Right lung (tissue), 5 donors: ENCODE data around the gene PALD1. TPM values are rescaled to one million over a fixed set of nuclear protein-coding genes. Genes with fewer than 3 reads are reported as not detected.

Experiments used
- DNase-seq, 2 donors: peaks; one replicate each; pipeline ENCODE4 v3.0.0-alpha.2; 2013
- polyA plus RNA-seq, 5 donors: library from polyadenylated mRNA; unstranded; fragments of 120-200 nt; gene quantifications; one replicate each; pipeline versions ENCODE4 v1.2.1 to v1.2.3, GENCODE V29; 2013; ENCODE audit warnings: inconsistent platforms in 1 of 5, low replicate concordance in 1 of 5; ENCODE audit not compliant: insufficient read length in 5 of 5, insufficient read depth in 1 of 5

The PALD1 gene
- polyA plus RNA-seq, 5 donors = 18.0 to 33.6 (median 24.7) TPM

DNA sequence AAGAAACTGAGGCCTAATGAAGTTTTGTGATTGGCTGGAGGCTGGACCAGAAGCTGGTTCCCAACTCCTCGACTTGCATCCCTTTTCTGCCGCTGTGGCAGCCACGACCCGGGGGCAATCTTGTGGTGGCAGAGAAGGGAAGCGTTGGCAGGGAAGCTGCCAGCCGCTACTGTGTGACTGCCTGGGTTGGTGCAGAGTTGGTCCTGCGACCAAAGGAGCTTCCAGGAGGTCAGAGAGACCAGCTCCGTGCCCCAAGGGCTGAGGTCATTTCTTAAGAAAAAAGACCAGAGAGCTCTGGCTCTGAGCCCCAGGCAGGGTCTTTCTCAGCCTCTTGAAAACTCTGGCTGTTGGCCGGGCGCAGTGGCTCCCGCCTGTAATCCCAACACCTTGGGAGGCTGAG, 76.8 kb downstream of the PALD1 start:
- DNase-seq = no peak

DNA sequence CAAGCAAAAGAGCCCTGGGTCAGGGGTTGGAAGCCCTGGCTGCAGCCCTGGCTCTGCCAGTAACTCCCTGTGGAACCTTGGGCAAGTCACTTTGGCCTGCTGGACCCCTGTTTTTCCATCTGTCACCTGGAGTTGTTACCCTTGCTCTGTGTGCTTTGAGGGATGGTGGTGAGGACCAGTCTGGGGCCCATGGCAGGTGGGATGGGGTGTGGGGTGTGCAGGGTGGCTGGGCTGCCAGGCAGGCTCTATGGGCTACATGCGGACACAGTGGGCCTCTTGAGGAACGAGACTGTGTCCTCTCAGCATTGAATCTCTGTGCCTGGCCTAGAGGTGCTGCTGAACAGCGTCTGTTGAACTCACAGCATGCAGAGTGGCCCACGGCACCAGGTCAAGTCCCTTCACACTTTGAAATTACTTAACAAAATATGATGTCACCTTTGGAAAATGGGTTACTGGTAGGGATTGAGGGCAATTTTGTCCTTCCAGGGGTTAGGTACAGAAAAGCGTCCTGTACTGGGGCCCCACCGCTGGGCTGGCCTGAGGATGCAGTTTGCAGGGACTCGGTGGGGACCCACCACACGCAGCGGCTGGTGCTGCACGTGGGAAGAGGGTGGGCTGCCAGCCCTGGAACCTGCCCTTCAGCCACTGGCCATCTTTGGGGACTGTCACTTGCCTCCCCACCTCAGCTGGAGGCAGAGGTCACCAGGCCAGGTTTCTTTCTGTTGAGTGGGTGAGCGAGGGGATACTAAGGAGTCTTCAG, 78.7 kb downstream of the PALD1 start:
- DNase-seq = no peak

DNA sequence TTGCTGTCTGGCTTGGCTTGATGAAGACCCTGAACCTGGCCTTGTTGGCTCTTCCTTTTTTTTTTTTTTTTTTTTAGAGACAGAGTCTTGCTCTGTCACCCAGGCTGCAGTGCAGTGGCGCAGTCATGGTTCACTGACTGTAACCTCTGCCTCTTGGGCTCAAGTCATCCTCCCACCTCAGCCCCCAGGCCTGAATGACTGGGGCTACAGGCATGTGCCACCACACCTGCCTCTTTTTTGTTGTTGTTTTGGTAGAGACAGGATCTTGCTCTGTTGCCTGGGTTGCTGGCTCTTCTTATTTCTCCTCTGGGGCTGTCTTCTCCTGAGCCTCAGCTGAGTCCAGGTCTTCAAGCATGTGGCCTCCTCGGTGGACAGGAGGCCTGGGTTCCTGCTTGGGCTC, 79.3 kb downstream of the PALD1 start:
- no peak for DNase-seq

DNA sequence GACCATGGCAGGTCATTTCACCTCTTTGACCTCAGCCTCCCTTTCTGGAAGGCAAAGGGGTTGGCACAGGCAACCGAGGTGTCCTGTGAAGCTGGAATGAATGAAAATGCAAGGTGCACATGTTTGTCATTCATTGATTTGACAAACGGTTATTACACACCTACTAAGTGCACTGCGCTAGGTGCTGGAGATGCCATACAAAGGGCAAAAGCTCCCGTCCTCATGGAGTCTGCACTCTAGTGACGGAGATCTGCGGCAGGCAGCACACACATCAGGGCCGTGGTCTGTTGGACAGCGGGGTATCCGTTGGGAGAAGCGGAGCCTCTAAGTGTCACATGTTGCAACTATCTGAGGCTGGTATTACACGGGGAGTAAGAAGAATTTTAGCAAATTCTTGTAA, 79.7 kb downstream of the PALD1 start:
- DNase-seq = no peak

DNA sequence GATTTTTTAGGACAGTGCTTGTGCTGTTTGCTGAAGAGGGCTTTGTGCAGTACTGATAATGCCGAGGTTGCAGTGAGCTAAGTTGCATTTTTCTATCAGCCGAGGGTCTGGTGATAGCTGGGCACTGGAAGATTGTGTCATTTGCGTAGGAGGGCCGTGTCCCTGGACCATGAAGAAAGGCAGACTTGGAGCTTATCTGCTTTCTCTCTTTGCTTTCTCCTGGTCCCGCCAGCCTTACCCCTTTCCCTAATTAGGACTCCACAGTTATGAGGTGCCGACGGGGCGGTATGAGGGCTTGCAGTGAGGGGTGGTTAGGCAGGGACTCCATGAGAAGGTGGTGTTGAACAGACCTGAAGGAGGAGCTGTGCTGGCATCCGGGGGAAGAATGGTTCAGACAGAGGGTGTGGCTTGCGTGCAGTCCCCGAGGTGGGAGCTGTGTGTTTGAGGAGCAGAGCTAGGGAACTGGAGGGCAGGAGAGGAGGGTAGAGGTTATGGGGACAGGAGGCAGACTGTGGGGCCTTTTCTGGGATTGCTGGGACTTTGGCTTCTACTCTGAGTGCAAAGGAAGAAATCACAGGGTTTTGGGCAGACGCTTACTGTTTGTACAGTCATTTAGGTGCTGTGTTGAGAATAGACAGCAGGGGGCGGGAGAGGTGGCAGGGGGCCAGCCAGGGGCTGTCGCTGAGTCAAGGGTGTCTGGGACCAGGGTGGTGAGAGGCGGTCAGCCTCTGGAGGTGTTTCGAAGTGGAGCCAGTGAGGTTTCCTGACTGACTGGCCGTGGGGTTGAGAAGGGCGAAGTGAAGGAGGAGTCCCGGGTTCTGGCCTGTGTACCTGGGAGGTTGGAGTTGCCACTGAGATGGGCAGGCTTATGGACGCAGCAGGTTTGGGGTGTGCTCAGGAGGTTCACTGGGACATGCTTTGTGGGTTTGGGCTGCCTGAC, 80.6 kb downstream of the PALD1 start:
- peak in 1 of 2 donors; percentile 71 for DNase-seq

DNA sequence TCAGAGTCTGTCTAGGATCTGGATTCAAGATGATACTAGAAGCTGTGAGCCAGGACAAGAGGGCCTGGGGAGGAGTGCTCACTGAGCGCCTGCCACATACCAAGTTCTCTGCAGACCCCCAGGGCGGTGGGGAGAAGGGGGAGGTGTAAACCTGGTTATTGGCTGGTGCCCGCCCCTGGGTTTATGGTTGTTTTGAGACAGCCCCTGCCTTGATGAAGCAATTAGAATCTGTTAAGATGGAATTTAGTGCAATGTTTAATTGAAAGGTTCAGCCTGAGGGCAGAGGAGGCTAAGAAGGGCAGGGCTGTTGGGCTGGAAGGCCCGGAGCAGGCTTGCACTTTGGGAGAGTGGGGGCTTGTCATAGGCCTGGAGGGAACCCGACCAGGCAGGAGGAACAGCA, 81.3 kb downstream of the PALD1 start:
- DNase-seq = no peak

DNA sequence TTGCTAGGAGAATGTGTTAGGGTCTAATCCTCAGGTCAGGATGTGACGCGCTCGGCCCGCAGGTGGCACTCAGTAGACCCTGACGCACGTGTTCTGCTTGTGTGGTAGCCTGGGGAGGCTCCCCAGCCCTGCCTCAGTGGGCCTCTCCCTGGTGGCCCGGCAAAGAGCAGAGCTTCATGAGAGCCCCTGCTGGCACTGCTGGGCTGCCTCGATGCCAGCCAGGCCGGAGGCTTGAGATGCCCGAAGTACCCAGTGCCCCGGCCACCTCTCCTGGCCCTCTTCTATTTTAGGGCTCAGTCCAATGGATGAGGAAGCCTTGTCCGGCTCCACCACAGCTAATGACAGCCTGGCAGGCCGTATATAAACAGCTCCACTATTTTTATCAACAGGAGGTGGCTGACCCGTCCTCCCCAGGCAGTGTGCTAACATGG, 82.0 kb downstream of the PALD1 start:
- no peak for DNase-seq

DNA sequence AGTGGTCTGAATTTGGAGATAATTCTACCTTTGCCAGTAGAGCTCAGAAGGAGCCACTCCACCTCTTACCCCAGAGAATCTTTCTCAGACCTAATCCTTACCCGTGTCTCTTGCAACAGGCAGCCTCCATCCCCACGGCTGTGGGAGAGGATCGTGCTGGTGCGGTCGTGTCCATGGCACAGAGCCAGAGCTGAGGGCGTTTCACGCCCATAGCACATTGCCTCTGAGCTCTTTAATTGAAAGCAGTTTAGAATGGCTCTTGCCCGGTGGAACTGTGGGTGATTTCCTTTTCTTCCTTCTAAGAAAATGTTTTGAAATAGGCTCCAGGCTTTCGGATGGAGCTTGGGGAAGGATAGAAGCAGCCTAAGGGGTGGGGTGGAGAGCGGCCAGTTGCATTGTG, 82.5 kb downstream of the PALD1 start:
- peak in 1 of 2 donors; percentile 44 for DNase-seq

DNA sequence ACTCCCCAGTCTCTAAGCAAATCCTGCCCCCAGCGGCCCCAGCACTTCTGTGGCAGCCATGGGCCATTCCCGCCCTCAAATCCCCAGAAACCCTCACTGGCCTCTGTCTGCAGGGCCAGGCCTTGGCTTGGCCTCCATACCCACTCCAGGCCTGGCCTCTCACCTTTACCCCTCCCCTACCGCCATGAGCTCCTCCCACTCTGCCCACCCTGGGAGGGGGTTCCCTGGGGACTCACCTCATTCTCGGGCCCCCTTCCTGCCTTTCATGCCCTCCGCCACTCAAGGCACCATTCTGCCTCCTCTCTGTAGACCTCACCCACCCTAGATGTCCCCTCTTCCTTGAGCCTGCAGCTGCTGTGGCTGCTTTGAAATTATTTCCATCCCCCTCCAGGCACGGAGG, 83.0 kb downstream of the PALD1 start:
- DNase-seq = no peak

DNA sequence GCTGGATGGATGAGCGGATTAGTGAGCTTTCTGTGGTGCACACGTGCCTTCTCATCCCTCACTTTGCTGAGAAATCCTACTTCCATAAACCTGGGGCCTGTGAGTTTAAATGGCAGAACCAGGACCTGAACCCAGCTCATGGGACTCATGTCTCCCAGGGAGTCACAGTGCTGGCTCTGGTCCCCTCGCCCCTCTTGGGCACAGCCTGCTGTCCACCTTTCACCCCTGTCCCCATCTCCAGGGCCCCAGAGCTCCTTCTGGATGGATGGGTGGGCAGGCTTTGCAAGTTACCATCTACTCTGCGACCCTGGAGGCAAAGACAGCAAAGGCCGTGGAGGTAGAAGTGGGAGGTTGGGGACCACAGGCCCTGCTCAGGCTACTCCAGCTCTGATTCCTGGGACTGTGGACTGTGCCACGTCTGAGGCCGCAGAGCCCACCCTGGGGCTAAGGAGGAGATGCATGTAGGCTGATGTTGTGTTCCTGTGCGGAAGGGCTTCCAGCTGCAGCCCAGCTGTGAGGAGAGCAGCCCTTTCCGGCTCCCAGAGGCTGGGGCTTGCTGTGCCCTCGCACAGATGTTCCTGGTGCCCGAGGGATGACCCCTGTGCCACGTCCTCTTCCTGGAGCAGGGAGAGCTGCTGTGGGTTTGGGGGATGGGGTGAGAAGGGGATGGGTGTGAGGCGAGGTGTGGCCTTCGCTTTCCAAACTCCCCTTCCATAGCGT, 83.6 kb downstream of the PALD1 start:
- peak in 1 of 2 donors; percentile 68 for DNase-seq

DNA sequence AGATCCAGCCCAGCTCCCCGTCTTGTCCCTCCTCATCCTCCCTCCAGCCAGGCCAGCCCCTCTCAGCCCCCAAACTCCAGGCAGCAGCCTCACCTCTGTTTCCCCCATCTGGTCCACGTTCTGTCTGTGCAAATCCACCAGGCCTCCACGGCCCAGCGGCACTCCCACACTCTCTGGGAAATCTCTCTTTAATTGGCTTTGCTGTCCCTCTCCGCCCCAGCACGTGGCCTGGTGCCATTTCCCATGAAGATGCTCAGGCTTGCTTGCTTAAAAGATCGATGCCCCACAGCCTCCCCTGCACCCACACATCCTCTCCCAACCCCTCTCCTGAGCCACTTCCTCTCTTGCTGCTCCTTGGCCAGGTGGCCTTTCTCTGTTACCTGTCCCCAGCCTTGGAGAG, 84.7 kb downstream of the PALD1 start:
- DNase-seq = no peak

DNA sequence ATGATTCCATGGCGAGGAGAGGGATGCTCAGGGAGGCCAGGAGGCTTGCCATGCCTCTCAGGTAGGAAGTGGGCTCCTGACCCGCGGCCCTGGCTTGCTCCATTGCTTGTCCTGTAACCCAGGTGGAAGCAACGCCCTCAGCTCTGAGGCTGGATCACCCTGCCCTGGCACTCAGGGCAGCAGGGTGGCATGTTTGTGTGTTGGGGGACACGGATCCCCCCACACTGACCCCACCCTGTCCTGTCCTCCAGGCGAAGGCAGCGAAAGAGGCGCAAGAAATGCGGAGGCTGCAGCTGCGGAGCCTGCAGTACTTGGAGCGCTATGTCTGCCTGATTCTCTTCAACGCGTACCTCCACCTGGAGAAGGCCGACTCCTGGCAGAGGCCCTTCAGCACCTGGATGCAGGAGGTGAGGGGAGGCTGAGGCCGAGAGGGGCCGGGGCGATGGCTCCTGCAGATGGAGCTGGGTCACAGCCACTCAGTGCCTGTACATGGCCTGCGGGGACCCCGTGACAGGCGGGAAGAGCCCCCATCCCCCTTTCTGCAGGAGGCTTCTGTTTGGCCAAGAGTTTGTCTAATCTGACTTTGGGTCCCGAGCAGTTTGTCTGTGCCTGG, 85.7 kb downstream of the PALD1 start:
- no peak for DNase-seq

DNA sequence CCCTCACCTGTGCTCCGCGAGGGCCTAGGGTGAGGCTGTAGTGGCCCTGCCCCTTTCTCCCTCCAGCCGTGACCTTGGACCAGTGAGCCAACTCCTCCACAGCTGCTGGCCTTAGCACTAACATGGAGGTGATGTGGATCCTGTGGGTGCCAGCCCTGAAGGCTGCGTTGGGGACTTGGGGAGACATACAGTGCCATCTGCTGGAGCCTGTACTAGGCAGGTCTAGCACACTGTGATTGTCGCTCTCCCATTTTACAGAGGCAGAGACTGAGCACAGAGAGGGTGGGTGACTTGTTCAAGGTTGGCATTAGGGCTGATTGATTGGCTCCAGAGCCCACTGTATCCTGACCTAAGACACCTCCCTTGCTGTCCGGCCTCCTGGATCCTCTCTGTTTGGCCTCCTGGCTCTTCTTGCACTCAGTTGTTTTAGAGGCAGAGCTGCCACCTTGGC, 86.4 kb downstream of the PALD1 start:
- no peak for DNase-seq

DNA sequence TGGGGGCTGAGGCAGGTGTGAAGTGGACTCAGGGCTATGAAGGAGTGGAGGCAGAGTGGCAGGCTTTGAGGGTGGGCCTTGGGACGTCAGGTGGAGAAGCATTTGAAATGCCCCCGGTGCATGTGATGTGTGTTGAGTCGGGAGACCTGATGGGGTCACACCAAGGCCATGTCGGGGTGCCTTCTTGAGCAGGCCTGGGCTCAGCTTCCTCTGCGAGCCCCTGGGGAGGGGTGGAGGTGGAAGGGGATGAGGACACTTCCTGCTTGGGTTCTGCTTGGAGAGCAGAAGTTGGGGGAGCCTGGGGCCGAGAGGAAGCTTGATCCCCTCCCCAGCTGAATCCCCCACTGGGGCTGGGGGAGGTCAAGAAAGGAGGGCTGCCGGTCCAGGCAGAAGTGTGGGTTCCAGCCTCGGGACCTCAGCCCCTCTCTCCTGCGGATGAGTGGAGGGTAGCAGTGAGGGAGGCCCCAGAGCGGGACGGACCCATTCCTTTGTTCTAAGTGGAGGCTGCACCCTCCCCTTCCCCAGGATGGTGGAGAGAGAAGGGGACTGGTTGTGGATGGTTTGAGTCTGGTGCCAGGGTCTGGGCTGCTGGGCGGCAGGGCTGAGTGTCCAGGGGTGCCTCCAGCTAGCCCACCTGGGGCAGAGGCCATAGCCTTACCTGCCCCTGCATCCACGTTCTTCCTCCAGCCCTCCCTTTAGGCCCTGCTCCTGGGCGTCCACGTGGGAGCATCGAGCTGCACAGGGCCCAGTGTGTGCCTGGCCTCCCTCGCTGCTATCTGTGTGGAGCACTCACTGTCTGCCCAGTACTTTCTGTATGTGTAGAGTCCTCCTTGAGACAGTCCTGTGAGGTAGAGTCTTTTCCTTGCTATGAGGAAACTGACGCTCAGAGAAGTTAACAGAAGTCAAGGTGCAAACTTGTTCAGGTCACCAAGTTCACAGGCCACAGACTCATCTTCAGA, 87.3 kb downstream of the PALD1 start:
- no peak for DNase-seq

DNA sequence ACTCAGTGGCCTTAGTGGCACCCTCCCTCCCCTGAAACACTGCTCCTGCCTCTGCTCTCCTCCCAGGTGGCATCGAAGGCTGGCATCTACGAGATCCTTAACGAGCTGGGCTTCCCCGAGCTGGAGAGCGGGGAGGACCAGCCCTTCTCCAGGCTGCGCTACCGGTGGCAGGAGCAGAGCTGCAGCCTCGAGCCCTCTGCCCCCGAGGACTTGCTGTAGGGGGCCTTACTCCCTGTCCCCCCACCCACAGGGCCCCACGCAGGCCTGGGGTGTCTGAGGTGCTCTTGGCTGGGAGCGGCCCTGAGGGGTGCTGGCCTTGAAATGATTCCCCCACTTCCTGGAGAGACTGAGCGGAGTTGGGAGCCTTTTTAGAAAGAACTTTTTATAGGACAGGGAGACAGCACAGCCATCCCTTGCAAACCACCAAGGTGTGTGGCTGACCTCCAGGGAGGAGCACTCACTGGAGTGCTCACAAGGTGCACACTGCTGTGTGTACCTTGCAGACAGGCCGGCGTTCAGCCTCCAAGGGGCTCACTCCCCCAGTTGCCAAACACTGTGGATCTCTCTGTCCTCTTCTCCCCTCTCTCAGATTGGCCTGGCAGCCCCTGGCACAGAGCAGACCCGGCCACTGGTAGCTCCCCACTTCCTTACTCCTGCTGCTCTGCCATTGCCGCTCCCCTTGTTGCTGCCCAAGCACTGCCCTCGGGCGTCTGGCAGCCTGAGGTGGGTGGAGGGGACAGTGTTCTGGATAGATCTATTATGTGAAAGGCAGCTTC, 88.1 kb downstream of the PALD1 start:
- DNase-seq = no peak

DNA sequence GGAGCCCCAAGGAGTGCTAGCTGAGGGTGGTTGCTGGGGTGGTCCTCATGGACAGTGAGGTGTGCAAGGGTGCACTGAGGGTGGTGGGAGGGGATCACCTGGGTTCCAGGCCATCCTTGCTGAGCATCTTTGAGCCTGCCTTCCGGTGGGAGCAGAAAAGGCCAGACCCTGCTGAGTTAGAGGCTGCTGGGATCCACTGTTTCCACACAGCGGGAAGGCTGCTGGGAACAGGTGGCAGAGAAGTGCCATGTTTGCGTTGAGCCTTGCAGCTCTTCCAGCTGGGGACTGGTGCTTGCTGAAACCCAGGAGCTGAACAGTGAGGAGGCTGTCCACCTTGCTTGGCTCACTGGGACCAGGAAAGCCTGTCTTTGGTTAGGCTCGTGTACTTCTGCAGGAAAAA, 89.0 kb downstream of the PALD1 start:
- DNase-seq = no peak

DNA sequence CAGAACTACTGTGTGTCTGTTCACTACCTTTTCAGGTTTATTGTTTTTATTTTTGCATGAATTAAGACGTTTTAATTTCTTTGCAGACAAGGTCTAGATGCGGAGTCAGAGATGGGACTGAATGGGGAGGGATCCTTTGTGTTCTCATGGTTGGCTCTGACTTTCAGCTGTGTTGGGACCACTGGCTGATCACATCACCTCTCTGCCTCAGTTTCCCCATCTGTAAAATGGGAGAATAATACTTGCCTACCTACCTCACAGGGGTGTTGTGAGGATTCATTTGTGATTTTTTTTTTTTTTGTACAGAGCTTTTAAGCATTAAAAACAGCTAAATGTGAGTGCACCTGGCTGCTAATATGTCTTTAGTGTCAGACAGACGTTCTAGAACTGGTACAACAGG, 89.5 kb downstream of the PALD1 start:
- no peak for DNase-seq

DNA sequence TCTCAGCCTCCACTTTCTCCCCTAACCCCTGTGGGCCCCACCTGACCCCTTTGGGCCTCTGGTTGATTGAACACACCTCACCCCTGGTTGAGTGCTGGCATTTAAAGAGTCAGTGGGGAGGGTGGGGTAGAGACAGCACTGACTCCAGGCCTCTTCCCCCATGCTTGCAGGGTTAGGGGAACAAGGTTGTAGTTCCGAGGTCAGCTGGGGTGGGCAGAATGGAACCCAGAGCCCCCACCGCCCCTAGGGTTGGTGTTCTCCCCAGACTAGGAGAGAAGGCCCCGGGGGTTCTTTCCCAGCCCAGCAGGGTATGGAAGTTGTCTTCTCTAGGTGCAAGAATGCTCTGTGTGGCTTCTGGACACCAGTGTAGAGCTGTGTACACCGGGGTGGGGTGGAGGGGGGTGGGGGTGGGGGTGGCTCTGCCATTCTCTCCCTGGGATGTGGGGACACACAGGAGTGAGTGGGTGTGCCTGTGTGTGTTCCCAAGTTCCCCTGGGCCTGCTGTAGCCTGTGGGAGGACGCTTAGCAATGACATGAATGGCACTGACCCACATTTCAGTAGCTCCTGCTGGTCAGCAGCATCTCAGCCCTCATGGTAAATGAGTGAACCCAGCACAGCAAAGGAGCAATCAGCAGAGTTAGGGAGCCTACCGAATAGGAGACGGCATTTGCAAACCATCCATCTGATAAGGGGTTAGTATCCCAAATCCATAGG, 90.4 kb downstream of the PALD1 start:
- no peak for DNase-seq

DNA sequence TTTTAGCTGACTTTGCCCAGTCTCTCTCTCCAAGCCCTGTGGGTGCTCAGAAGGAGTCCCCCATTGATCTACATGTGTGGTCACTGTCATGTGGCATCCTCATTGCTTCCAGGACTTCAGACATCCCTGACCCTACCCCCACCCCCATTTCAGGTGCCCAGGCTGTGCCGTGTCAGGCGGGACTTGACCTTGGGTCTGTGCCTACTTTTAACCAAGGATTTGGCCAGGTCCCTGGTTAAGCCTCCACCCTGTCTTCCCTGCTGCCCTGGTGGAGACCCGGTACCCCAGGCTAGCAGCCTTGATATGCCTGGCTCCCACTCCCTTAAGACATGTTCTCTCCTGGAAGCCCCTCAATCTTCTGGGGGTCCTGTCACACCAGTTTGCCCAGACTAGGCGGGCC, 92.7 kb downstream of the PALD1 start:
- no peak for DNase-seq
